ENCODE data around the gene CEBPZ. TPM values are rescaled to one million over a fixed set of nuclear protein-coding genes. Genes with fewer than 3 reads are reported as not detected.
A peak's percentile ranks its signal among the peaks of the same experiment; 100 is the strongest.

The CEBPZ gene
- total and polyA plus RNA-seq, 2 donors from 2014 or later: 45.5 to 55.9 TPM

DNA sequence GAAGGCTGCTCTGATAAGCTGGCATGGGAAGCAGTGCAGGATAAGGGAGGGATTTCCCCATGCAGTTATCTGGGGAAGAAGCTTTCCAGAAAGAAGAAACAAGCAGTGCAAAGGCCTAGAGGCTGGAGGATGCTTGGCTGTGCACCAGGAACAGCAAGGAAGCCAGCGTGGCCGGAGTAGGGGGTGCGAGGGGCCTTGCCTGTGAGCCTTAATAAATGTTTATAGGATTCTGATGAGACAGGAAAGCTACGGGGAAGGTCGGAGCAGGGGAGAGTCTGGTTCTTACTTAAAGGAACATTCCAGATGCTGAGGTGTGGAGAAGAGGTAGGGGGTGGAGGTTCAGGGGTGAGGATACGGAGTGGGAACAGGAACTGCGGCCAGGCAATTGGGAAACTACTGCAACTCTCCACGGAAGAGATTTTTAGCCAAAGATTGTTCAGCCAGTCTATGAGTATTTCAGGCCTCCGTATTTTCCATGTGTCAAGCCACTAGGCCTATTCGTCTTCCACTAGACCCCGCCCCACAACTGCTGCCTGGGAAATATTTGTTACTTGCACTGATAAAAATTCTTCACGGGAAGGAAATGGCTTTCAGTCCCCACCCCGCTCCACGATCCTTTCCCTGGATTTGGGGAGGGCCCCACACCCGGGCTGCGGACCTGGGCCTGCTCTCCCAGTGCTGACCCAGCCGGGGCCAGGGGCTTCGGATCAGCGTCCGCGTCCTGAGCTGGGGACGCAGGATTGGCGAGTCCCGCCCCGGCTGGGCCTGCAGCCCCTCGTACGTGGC, 75.1 kb downstream of the CEBPZ start:
- peak in 4 of 5 donors; percentile 56 to 88 (median 78) for DNase-seq
- no peak for FAIRE-seq

DNA sequence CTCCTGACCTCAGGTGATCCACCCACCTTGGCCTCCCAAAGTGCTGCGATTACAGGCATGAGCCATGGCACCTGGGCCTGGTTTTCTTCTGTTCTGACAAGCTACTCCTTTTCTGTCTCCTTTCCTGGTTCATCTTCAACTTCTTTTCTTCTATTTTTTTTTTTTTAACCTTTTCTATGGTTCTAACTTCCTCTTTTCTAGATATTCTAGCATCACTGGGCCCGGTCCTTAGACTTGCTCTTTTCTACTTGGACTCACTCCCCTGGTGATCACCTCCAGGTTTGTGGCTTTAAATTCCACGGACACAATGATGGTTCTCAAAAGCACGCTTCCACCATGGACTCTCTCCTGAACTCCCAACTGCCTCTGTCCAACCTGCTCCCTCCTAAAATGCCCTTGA, 76.6 kb downstream of the CEBPZ start:
- DNase-seq (no peak), FAIRE-seq (no peak)
- H3K4me1 ChIP-seq (ENCODE audit: control insufficient read depth in 2 of 3, insufficient read depth in 2 of 3, low read depth in 1 of 3, low read length in 3 of 3): peaks cover 0 to 11% (median 10%) of the 10 kb centered on the region in 3 donors
- no peak overlapping the region for H3K9ac ChIP-seq (ENCODE audit: low read length in 3 of 3)
- TF ChIP-seq, protein P1, sequence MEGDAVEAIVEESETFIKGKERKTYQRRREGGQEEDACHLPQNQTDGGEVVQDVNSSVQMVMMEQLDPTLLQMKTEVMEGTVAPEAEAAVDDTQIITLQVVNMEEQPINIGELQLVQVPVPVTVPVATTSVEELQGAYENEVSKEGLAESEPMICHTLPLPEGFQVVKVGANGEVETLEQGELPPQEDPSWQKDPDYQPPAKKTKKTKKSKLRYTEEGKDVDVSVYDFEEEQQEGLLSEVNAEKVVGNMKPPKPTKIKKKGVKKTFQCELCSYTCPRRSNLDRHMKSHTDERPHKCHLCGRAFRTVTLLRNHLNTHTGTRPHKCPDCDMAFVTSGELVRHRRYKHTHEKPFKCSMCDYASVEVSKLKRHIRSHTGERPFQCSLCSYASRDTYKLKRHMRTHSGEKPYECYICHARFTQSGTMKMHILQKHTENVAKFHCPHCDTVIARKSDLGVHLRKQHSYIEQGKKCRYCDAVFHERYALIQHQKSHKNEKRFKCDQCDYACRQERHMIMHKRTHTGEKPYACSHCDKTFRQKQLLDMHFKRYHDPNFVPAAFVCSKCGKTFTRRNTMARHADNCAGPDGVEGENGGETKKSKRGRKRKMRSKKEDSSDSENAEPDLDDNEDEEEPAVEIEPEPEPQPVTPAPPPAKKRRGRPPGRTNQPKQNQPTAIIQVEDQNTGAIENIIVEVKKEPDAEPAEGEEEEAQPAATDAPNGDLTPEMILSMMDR (IDR thresholded peaks at IDR 0.05; ENCODE audit: borderline replicate concordance, extremely low read depth, insufficient read depth): no peak
- H3K9me3 ChIP-seq (ENCODE audit: control insufficient read depth in 2 of 3, insufficient read depth in 1 of 3, low read length in 3 of 3): no peaks in the 10 kb centered on the region
- H3K27ac ChIP-seq (ENCODE audit: low read depth in 2 of 2, low read length in 2 of 2): no peak overlapping the region
- peaks cover 0 to 4% (median 0%) of the 10 kb centered on the region in 3 donors for H3K36me3 ChIP-seq (ENCODE audit: control insufficient read depth in 2 of 3, insufficient read depth in 3 of 3, low read length in 3 of 3)
- no peak overlapping the region for H3K4me3 ChIP-seq (ENCODE audit: low read length in 3 of 3)
- no peaks in the 10 kb centered on the region for H3K27me3 ChIP-seq (ENCODE audit: control insufficient read depth, insufficient read depth, low read length)
- intact Hi-C loops (cut with DNase I): no loop called here

More for the DNA sequence above, 75.1 kb downstream of the CEBPZ start:
- H3K36me3 ChIP-seq (ENCODE audit: control insufficient read depth in 2 of 3, insufficient read depth in 3 of 3, low read length in 3 of 3): peaks cover 0 to 4% (median 0%) of the 10 kb centered on the region in 3 donors
- peaks cover 0 to 11% (median 10%) of the 10 kb centered on the region in 3 donors for H3K4me1 ChIP-seq (ENCODE audit: control insufficient read depth in 2 of 3, insufficient read depth in 2 of 3, low read depth in 1 of 3, low read length in 3 of 3)
- TF ChIP-seq, protein P1 (IDR thresholded peaks at IDR 0.05; ENCODE audit: borderline replicate concordance, extremely low read depth, insufficient read depth): no peak
- peak overlapping the region; percentile 84 to 88 (median 88) for H3K9ac ChIP-seq (ENCODE audit: low read length in 3 of 3)
- H3K9me3 ChIP-seq (ENCODE audit: control insufficient read depth in 2 of 3, insufficient read depth in 1 of 3, low read length in 3 of 3): no peaks in the 10 kb centered on the region
- H3K27me3 ChIP-seq (ENCODE audit: control insufficient read depth, insufficient read depth, low read length): no peaks in the 10 kb centered on the region
- intact Hi-C loops (cut with DNase I): no loop called here
- peak overlapping the region; percentile 81 to 92 (median 88) for H3K4me3 ChIP-seq (ENCODE audit: low read length in 3 of 3)
- peak overlapping the region; percentile 71 to 88 for H3K27ac ChIP-seq (ENCODE audit: low read depth in 2 of 2, low read length in 2 of 2)

DNA sequence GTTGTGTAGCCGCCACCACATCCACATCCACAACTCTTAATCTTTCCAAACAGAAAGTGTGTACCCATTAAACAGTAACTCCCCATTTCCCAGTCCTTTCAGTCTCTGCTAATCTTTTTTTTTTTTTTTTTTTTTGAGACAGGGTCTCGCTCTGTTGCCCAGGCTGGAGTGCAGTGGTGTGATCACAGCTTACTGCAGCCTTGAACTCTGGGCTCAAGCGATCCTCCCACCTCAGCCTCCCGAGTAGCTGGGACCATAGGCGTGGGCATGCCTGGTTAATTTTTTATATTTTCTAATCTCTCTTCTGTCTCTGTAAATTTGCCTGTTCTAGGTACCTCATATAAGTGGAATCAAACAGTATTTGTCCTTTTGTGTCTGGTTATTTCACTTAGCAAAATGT, 78.2 kb downstream of the CEBPZ start:
- Histone ChIP-seq H3K4me3 (ENCODE audit: low read length in 3 of 3) (no peak overlapping the region), H3K36me3 (ENCODE audit: control insufficient read depth in 2 of 3, insufficient read depth in 3 of 3, low read length in 3 of 3) (peaks cover 0 to 4% (median 4%) of the 10 kb centered on the region in 3 donors), H3K27me3 (ENCODE audit: control insufficient read depth, insufficient read depth, low read length) (no peaks in the 10 kb centered on the region), H3K4me1 (ENCODE audit: control insufficient read depth in 2 of 3, insufficient read depth in 2 of 3, low read depth in 1 of 3, low read length in 3 of 3) (peaks cover 0 to 11% (median 10%) of the 10 kb centered on the region in 3 donors), H3K27ac (ENCODE audit: low read depth in 2 of 2, low read length in 2 of 2) (no peak overlapping the region), H3K9ac (ENCODE audit: low read length in 3 of 3) (no peak overlapping the region), H3K9me3 (ENCODE audit: control insufficient read depth in 2 of 3, insufficient read depth in 1 of 3, low read length in 3 of 3) (no peaks in the 10 kb centered on the region)
- FAIRE-seq (no peak), DNase-seq (no peak)
- intact Hi-C loops (cut with DNase I): no loop called here
- TF ChIP-seq, protein P1 (IDR thresholded peaks at IDR 0.05; ENCODE audit: borderline replicate concordance, extremely low read depth, insufficient read depth): no peak

Other genes with a start within 250 kb of the CEBPZ start
- 20.5 TPM for gene HEATR5B, start 147.2 kb downstream of the CEBPZ start, total RNA-seq
- gene HEATR5B, start 147.2 kb downstream of the CEBPZ start, polyA plus RNA-seq (ENCODE audit: insufficient read depth, low read depth, low replicate concordance): 4.4 TPM
- gene GPATCH11, start 147.1 kb downstream of the CEBPZ start, total RNA-seq: 6.0 TPM
- 3.3 TPM for gene GPATCH11, start 147.1 kb downstream of the CEBPZ start, polyA plus RNA-seq (ENCODE audit: insufficient read depth, low read depth, low replicate concordance)
- gene EIF2AK2, start 74.6 kb downstream of the CEBPZ start, total RNA-seq: 37.6 TPM
- 6.4 TPM for gene EIF2AK2, start 74.6 kb downstream of the CEBPZ start, polyA plus RNA-seq (ENCODE audit: insufficient read depth, low read depth, low replicate concordance)
- not detected for gene SULT6B1, start 42.9 kb downstream of the CEBPZ start, total RNA-seq
- not detected for gene SULT6B1, start 42.9 kb downstream of the CEBPZ start, polyA plus RNA-seq (ENCODE audit: insufficient read depth, low read depth, low replicate concordance)
- gene CEBPZOS, start 35.1 kb downstream of the CEBPZ start, total RNA-seq: 38.3 TPM
- 60.7 TPM for gene CEBPZOS, start 35.1 kb downstream of the CEBPZ start, polyA plus RNA-seq (ENCODE audit: insufficient read depth, low read depth, low replicate concordance)
- gene NDUFAF7, start 62 bp upstream of the CEBPZ start, total RNA-seq: 15.1 TPM
- gene NDUFAF7, start 62 bp upstream of the CEBPZ start, polyA plus RNA-seq (ENCODE audit: insufficient read depth, low read depth, low replicate concordance): 13.1 TPM
- 45.7 TPM for gene PRKD3, start 93.2 kb upstream of the CEBPZ start, total RNA-seq
- gene PRKD3, start 93.2 kb upstream of the CEBPZ start, polyA plus RNA-seq (ENCODE audit: insufficient read depth, low read depth, low replicate concordance): 7.1 TPM
- 16.6 TPM for gene QPCT, start 113.0 kb upstream of the CEBPZ start, total RNA-seq
- 10.4 TPM for gene QPCT, start 113.0 kb upstream of the CEBPZ start, polyA plus RNA-seq (ENCODE audit: insufficient read depth, low read depth, low replicate concordance)